Measurements from ENCODE around the gene SYCP3.

The SYCP3 gene

GRCh38 chr12:101781834-101782233 is 42.6 kb upstream of the SYCP3 start:
- no peak overlapping the region for H3K4me3 ChIP-seq (ENCODE audit: control insufficient read depth, low read depth, low read length)
- no peak for DNase-seq (ENCODE audit: low read depth)
- TF ChIP-seq, protein P1, sequence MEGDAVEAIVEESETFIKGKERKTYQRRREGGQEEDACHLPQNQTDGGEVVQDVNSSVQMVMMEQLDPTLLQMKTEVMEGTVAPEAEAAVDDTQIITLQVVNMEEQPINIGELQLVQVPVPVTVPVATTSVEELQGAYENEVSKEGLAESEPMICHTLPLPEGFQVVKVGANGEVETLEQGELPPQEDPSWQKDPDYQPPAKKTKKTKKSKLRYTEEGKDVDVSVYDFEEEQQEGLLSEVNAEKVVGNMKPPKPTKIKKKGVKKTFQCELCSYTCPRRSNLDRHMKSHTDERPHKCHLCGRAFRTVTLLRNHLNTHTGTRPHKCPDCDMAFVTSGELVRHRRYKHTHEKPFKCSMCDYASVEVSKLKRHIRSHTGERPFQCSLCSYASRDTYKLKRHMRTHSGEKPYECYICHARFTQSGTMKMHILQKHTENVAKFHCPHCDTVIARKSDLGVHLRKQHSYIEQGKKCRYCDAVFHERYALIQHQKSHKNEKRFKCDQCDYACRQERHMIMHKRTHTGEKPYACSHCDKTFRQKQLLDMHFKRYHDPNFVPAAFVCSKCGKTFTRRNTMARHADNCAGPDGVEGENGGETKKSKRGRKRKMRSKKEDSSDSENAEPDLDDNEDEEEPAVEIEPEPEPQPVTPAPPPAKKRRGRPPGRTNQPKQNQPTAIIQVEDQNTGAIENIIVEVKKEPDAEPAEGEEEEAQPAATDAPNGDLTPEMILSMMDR (conservative IDR thresholded peaks at IDR 0.05; ENCODE audit: control insufficient read depth, insufficient read depth, low read depth, low read length) = no peak

- no peak for DNase-seq (ENCODE audit: low read depth)
- H3K4me3 ChIP-seq (ENCODE audit: control insufficient read depth, low read depth, low read length) = no peak overlapping the region
- TF ChIP-seq, protein P1 (conservative IDR thresholded peaks at IDR 0.05; ENCODE audit: control insufficient read depth, insufficient read depth, low read depth, low read length) = no peak
Observed at GRCh38 chr12:101780599-101780998, 41.3 kb upstream of the SYCP3 start.

DNA sequence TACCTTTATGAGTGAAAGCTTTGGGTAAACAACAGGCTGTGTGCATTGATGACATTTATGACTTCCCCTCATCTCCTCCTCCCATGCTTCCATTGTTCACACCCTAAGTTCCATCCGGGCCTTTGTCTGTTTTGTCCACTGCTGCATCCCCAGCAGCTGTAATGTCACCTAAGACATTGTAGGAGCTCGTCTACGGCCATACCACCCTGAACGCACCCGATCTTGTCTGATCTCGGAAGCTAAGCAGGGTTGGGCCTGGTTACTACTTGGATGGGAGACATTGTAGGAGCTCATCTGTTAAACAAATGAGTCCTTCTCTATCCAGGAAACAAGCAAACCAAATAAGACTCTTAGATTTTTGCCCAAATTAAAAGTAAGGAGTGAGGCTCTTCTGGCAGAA is 40.4 kb upstream of the SYCP3 start:
- TF ChIP-seq, protein P1 (conservative IDR thresholded peaks at IDR 0.05; ENCODE audit: control insufficient read depth, insufficient read depth, low read depth, low read length) = no peak
- H3K4me3 ChIP-seq (ENCODE audit: control insufficient read depth, low read depth, low read length) = no peak overlapping the region
- no peak for DNase-seq (ENCODE audit: low read depth)

GRCh38 chr12:101779200-101779599 is 39.9 kb upstream of the SYCP3 start:
- DNase-seq (ENCODE audit: low read depth) = no peak
- no peak overlapping the region for H3K4me3 ChIP-seq (ENCODE audit: control insufficient read depth, low read depth, low read length)
- TF ChIP-seq, protein P1 (conservative IDR thresholded peaks at IDR 0.05; ENCODE audit: control insufficient read depth, insufficient read depth, low read depth, low read length) = no peak

- no peak overlapping the region for H3K4me3 ChIP-seq (ENCODE audit: control insufficient read depth, low read depth, low read length)
- TF ChIP-seq, protein P1 (conservative IDR thresholded peaks at IDR 0.05; ENCODE audit: control insufficient read depth, insufficient read depth, low read depth, low read length) = no peak
- no peak for DNase-seq (ENCODE audit: low read depth)
Observed at GRCh38 chr12:101777978-101778377, 38.7 kb upstream of the SYCP3 start.

DNA sequence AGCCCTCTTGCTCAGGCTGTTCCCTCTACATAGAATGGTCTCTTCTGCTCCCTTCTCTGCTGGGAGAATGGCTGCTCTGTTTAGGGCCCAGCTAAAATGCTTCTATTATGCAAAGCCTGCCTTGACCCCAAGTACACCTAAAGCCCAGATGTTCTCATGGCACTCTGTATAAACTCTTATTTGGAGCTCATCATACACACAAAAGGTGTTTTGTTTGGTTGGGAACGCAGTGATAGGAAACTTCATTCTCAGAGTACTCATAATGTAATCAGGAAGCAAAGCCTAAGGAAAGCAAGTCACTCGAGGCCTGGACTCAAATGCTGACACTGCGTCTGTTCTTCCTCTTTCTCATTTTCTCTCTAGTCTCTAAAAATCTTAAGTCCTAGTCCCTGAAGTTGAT is 38.2 kb upstream of the SYCP3 start:
- DNase-seq (ENCODE audit: low read depth) = no peak
- TF ChIP-seq, protein P1 (conservative IDR thresholded peaks at IDR 0.05; ENCODE audit: control insufficient read depth, insufficient read depth, low read depth, low read length) = no peak
- H3K4me3 ChIP-seq (ENCODE audit: control insufficient read depth, low read depth, low read length) = no peak overlapping the region

DNA sequence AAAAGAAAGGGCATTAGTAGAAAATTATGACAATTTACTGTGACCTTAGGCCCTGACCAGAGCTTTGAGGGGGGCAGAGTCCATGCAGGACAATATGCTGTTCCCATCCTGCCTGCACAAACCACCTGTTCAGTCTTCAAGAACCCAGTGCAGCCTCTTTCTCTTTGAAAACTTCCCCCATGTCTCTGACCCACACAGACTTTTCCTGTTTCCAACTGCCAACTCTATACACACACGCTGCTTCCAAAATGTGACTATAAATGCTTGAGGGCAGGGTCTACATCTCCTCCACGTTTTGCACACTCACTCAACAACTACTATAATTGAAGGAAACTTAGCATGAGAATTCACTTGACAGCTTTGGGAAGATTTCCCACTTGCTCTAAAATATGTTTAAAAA is 36.6 kb upstream of the SYCP3 start:
- TF ChIP-seq, protein P1 (conservative IDR thresholded peaks at IDR 0.05; ENCODE audit: control insufficient read depth, insufficient read depth, low read depth, low read length) = no peak
- H3K4me3 ChIP-seq (ENCODE audit: control insufficient read depth, low read depth, low read length) = no peak overlapping the region
- no peak for DNase-seq (ENCODE audit: low read depth)

Measured in fibroblast of mammary gland (primary cell).